ENCODE data around the gene DAAM1.

The DAAM1 gene

DNA sequence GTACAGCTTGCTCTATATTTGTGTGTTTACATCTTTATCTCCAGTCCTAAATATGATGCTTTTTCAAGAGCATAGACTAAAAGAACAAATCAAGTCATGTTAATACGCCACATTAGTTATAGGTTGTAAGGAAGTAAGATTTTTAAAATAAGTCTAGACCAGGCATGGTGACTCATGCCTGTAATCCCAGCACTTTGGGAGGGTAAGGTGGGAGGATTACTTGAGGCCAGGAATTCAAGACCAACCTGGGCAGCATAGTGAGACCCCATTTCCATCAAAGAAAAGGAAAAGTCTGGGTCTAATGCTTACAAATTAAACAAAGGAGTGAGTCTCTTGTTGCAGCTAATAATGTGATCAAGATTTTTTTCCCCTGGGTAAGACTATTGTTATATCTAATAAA lies 157.9 kb downstream of the DAAM1 start:
- TF ChIP-seq, protein P1, sequence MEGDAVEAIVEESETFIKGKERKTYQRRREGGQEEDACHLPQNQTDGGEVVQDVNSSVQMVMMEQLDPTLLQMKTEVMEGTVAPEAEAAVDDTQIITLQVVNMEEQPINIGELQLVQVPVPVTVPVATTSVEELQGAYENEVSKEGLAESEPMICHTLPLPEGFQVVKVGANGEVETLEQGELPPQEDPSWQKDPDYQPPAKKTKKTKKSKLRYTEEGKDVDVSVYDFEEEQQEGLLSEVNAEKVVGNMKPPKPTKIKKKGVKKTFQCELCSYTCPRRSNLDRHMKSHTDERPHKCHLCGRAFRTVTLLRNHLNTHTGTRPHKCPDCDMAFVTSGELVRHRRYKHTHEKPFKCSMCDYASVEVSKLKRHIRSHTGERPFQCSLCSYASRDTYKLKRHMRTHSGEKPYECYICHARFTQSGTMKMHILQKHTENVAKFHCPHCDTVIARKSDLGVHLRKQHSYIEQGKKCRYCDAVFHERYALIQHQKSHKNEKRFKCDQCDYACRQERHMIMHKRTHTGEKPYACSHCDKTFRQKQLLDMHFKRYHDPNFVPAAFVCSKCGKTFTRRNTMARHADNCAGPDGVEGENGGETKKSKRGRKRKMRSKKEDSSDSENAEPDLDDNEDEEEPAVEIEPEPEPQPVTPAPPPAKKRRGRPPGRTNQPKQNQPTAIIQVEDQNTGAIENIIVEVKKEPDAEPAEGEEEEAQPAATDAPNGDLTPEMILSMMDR (IDR thresholded peaks at IDR 0.05; ENCODE audit: insufficient read depth, low read depth, low read length, missing control alignments) = no peak
- H3K4me3 ChIP-seq (ENCODE audit: low read depth, low read length) = no peak overlapping the region
- no peak for DNase-seq (ENCODE audit: low read depth)

DNA sequence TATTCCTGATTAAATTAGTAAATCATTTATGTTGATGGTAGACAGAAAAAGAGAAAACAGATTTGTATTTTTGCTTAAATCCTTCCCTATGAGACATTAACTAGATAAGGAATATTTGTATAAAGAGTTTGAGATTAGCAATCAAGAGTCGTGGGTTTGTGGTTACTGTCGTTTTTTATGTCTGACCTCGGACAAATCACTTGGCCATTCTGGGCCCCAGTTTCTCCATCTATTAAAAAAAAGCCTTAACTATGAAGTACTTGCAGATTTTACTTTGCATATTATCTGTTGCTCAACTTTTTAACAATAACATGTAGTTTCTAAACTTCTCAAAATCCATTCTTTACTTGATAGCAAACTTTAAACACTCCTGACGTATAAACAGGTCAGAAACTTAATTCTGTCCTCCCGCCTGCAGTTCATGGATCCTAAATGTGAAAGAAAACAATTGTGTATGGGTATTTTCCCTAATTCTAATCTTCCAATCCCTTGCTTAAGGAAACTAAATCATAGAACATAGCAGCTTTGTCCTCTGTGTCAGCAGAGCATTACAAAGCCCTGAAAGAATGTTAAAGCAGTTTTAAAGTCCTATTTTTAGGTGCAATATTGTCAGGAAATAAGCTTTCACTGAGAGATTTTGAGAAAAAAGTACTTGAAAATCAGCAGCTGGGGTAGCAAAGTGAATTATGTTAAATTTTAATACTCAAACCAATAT lies 158.5 kb downstream of the DAAM1 start:
- no peak for DNase-seq (ENCODE audit: low read depth)
- TF ChIP-seq, protein P1 (IDR thresholded peaks at IDR 0.05; ENCODE audit: insufficient read depth, low read depth, low read length, missing control alignments) = no peak
- no peak overlapping the region for H3K4me3 ChIP-seq (ENCODE audit: low read depth, low read length)

DNA sequence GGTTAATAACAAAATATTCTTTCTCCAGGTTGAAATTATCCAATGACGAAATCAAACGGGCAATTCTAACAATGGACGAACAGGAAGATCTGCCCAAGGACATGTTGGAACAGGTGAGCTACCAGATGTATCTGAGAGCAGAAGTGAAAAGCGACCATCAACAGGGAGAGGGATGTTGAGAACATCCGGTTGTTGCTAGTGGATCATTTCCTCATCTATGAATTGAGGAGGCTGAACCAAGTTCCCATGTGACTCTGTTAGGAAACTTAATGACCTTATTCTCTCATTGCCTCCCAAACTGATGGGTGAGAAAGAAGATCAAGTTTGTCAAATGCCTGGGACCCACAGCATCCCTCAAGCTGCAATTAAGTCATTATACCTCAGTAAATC lies 159.0 kb downstream of the DAAM1 start:
- no peak overlapping the region for H3K4me3 ChIP-seq (ENCODE audit: low read depth, low read length)
- DNase-seq (ENCODE audit: low read depth) = no peak
- TF ChIP-seq, protein P1 (IDR thresholded peaks at IDR 0.05; ENCODE audit: insufficient read depth, low read depth, low read length, missing control alignments) = no peak

GRCh38 chr14:59347915-59348314 lies 159.4 kb downstream of the DAAM1 start:
- H3K4me3 ChIP-seq (ENCODE audit: low read depth, low read length) = no peak overlapping the region
- DNase-seq (ENCODE audit: low read depth) = no peak
- TF ChIP-seq, protein P1 (IDR thresholded peaks at IDR 0.05; ENCODE audit: insufficient read depth, low read depth, low read length, missing control alignments) = no peak

GRCh38 chr14:59349258-59349701 lies 160.8 kb downstream of the DAAM1 start:
- no peak for DNase-seq (ENCODE audit: low read depth)
- no peak overlapping the region for H3K4me3 ChIP-seq (ENCODE audit: low read depth, low read length)
- TF ChIP-seq, protein P1 (IDR thresholded peaks at IDR 0.05; ENCODE audit: insufficient read depth, low read depth, low read length, missing control alignments) = no peak

DNA sequence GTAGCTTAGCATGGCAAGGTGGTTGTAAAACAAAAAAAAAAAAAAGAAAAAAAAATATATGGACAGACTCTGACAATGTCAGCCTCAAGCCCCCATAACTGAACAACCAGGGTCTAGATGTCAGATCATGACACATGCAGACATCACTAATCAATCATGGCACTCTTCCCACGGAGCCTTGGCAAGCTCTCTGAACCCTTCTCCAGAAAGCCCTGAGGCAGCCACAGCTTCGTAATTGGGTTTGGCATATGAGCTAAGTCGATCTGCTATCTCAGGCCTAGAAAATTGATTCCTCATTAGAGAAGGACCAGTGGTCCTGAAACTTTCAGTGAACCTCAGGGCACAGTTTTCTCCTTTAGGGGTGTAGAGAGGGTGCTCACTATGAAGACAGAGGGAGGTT lies 164.5 kb downstream of the DAAM1 start:
- DNase-seq (ENCODE audit: low read depth) = no peak
- TF ChIP-seq, protein P1 (IDR thresholded peaks at IDR 0.05; ENCODE audit: insufficient read depth, low read depth, low read length, missing control alignments) = no peak
- H3K4me3 ChIP-seq (ENCODE audit: low read depth, low read length) = no peak overlapping the region

DNA sequence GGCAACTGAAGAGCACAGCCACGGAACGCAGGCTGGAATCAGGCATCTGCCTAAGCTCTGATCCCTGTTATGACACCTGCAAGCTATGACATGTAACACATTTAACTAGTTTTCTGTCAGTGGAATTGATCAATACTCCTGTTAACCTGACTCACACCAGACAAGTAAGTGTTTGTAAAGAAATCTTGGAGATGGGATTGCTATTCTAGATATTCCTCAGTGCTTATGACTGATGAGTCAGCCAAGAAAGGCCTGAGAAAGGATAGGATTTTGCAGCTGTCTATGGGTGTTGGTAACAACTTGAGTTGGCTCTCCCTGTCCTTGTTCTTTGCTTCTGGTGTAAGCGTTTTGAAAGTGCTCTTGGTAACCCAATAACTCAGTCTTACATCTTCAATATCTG lies 166.2 kb downstream of the DAAM1 start:
- TF ChIP-seq, protein P1 (IDR thresholded peaks at IDR 0.05; ENCODE audit: insufficient read depth, low read depth, low read length, missing control alignments) = no peak
- no peak overlapping the region for H3K4me3 ChIP-seq (ENCODE audit: low read depth, low read length)
- DNase-seq (ENCODE audit: low read depth) = no peak

All from GM12865 (cell line).